ENCODE measurements around the gene AFAP1L2.

DNA sequence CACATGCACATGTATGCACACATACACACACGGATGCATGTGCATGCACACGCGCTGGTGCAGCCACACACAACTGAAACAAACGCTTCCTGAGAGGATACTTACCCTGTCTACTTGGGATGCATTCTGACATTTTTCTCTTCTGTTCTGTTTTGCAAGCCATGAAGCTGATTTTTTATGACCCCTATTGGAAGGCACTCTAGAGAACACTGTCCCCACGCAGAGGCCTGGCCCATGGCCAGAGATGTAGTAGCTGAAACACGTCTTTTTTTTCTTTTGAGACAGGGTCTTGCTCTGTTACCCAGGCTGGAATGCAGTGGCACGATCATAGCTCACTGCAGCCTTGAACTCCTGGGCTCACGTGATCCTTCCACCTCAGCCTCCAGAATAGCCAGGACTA, 117.4 kb downstream of the AFAP1L2 start:
- TF ChIP-seq, protein P1, sequence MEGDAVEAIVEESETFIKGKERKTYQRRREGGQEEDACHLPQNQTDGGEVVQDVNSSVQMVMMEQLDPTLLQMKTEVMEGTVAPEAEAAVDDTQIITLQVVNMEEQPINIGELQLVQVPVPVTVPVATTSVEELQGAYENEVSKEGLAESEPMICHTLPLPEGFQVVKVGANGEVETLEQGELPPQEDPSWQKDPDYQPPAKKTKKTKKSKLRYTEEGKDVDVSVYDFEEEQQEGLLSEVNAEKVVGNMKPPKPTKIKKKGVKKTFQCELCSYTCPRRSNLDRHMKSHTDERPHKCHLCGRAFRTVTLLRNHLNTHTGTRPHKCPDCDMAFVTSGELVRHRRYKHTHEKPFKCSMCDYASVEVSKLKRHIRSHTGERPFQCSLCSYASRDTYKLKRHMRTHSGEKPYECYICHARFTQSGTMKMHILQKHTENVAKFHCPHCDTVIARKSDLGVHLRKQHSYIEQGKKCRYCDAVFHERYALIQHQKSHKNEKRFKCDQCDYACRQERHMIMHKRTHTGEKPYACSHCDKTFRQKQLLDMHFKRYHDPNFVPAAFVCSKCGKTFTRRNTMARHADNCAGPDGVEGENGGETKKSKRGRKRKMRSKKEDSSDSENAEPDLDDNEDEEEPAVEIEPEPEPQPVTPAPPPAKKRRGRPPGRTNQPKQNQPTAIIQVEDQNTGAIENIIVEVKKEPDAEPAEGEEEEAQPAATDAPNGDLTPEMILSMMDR (IDR thresholded peaks at IDR 0.05), result no peak
- no peak for TF ChIP-seq POLR2A (IDR thresholded peaks at IDR 0.05)

All from right lobe of liver (tissue), 4 donors.